Measurements from ENCODE around the gene PSMB9. TPM values are rescaled to one million over a fixed set of nuclear protein-coding genes. Genes with fewer than 3 reads are reported as not detected.
A peak's percentile ranks its signal among the peaks of the same experiment; 100 is the strongest.
"Not testable (repeated sequence)": the region's sequence is repeated elsewhere in the genome, so short reads cannot be mapped to it uniquely, and the experiment has no call there.

PSMB9 gene
- total RNA-seq, 1 donor from 2014 or later = 13.4 TPM

DNA sequence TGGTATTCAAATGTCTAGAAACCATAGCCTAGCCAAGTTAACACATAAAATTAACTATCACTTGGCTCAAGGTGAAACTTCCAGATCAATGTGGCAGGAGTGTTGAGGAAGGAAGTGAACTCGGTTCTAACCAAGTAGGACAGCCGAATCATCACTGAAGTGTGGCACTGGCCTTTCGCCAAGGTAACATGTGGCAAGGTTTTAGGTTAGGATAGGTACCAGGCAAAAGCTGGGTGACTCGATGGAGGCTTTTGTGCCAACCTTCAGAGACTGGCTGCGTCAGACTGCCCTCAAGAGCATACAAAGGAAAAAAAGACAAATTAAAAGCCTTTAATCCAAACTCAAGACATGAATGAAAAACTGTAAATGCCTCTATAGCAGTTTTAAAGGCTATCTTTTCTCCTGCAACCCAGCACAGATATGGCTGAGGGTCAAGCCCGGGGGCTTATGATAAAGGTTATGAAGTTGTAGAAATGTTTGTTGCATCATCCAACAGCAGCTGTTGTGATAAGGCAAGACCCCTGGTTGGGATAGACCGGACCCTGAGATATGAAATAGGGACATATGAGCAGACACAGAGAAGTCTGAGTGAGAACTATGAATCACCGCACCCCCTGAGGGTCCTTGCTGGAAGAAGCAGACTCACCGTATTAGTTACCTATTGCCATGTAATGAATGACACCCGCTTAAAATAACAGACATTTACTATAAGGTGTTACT, 11.9 kb downstream of the PSMB9 start:
- TF ChIP-seq, protein P1, sequence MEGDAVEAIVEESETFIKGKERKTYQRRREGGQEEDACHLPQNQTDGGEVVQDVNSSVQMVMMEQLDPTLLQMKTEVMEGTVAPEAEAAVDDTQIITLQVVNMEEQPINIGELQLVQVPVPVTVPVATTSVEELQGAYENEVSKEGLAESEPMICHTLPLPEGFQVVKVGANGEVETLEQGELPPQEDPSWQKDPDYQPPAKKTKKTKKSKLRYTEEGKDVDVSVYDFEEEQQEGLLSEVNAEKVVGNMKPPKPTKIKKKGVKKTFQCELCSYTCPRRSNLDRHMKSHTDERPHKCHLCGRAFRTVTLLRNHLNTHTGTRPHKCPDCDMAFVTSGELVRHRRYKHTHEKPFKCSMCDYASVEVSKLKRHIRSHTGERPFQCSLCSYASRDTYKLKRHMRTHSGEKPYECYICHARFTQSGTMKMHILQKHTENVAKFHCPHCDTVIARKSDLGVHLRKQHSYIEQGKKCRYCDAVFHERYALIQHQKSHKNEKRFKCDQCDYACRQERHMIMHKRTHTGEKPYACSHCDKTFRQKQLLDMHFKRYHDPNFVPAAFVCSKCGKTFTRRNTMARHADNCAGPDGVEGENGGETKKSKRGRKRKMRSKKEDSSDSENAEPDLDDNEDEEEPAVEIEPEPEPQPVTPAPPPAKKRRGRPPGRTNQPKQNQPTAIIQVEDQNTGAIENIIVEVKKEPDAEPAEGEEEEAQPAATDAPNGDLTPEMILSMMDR (IDR thresholded peaks at IDR 0.05; ENCODE audit: borderline replicate concordance) = no peak
- H3K27me3 ChIP-seq (ENCODE audit: low read depth) = no peaks in the 10 kb centered on the region
- no peak overlapping the region for H3K27ac ChIP-seq (replicated peaks)
- intact Hi-C loops (cut with micrococcal nuclease) = loop anchor here (5.0 kb wide), 1 partner anchor 39 kb away; no protein-coding TSS in a partner anchor
- H3K9me3 ChIP-seq (replicated peaks) = no peaks in the 10 kb centered on the region
- H3K4me1 ChIP-seq = peaks cover 4% of the 10 kb centered on the region
- no peak overlapping the region for H3K4me3 ChIP-seq
- no peaks in the 10 kb centered on the region for H3K36me3 ChIP-seq
- no peak for DNase-seq

DNA sequence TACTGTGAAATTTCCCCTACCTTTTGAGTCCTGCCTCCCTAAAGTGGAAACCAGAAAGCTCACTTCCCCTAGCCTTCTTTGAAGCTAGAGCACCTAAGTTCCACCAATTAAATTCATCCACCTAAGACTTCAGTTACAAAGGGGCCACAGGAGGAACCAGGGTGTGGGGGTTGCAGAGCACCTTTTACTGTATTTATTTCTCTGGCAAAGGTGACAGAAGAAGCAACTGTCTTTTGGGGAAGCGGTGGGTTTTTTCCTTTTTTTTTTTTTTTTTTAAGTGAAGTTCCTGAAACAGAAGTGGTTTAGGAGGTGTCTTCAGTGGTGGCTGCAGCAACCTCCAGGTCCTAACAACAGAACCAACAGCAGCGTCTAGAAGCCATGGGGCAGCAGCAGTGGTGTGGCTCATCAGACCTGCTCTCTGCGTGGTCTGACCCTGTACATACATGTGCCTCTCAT, 13.1 kb downstream of the PSMB9 start:
- peaks cover 4% of the 10 kb centered on the region for H3K4me1 ChIP-seq
- TF ChIP-seq, protein P1 (IDR thresholded peaks at IDR 0.05; ENCODE audit: borderline replicate concordance) = no peak
- intact Hi-C loops (cut with micrococcal nuclease) = loop anchor here (5.0 kb wide), 1 partner anchor 40 kb away; no protein-coding TSS in a partner anchor
- no peak overlapping the region for H3K4me3 ChIP-seq
- H3K36me3 ChIP-seq = no peaks in the 10 kb centered on the region
- H3K9me3 ChIP-seq (replicated peaks) = peaks cover 1% of the 10 kb centered on the region
- DNase-seq = no peak
- no peak overlapping the region for H3K27ac ChIP-seq (replicated peaks)
- H3K27me3 ChIP-seq (ENCODE audit: low read depth) = no peaks in the 10 kb centered on the region

DNA sequence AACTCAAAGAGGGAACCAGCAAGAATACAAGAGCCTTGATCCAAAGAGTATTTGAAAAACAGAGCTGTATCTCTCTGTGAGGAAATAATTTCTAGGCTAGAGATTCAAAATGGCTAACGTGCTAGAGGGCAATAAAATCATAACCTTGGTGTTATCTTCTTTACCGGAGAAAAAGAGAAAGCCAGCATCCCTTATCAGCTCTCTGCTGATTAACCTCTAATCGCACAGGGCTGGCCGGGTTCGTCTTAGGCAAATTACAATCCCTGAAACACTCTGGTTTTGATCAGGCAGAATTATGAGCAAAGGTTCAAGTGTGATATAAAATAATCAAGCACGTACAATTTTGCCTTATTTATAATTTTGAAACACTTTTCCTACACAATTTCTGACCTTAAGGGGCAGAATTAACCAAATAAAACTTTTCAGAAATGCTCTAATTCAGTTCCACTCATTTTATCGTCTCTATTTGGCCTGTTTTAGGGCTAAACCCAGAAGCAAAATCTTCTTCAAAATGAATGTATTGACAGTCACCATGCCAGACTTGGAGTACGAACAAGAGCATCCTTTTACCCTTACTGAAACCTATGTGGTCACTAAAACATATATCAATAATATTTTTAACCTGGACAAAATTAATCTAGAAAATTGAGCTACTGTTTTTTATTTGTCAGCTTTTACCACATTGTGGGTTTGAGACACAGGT, 13.7 kb downstream of the PSMB9 start:
- no peak for DNase-seq
- peaks cover 8% of the 10 kb centered on the region for H3K9me3 ChIP-seq (replicated peaks)
- H3K4me3 ChIP-seq = no peak overlapping the region
- TF ChIP-seq, protein P1 (IDR thresholded peaks at IDR 0.05; ENCODE audit: borderline replicate concordance) = no peak
- no peaks in the 10 kb centered on the region for H3K36me3 ChIP-seq
- H3K27me3 ChIP-seq (ENCODE audit: low read depth) = no peaks in the 10 kb centered on the region
- H3K4me1 ChIP-seq = peaks cover 4% of the 10 kb centered on the region
- intact Hi-C loops (cut with micrococcal nuclease) = loop anchor here (5.0 kb wide), 1 partner anchor 40 kb away; no protein-coding TSS in a partner anchor
- no peak overlapping the region for H3K27ac ChIP-seq (replicated peaks)

DNA sequence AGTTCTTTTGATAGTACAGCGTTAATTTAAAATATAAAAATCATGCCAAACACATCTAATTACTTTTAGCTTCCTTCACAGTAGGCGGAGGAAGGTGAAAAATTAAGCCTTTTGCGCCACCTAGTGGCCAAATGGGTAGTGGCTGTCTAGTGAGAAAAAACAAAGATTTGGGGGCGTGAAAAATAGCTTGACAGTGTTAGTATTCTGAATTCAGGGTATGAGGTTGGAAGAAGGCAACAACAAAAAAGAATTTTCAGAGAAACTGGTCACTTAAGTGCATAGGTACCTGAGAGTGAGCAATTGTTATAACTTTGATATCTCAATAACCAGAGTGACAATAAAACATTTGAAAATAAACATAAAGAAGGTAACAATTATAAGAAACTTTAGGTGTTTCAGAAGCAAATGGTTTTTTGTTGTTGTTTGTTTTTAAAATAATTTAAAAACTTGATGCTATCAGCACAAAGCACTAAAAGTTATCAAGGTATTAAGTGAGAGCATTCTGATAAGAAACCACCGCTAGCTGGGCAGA, 14.3 kb downstream of the PSMB9 start:
- intact Hi-C loops (cut with micrococcal nuclease) = loop anchor here (5.0 kb wide), 1 partner anchor 41 kb away; no protein-coding TSS in a partner anchor
- Histone ChIP-seq H3K27me3 (ENCODE audit: low read depth) (no peaks in the 10 kb centered on the region), H3K4me3 (no peak overlapping the region), H3K27ac (replicated peaks) (no peak overlapping the region), H3K4me1 (peaks cover 4% of the 10 kb centered on the region), H3K9me3 (replicated peaks) (peaks cover 11% of the 10 kb centered on the region), H3K36me3 (no peaks in the 10 kb centered on the region)
- TF ChIP-seq, protein P1 (IDR thresholded peaks at IDR 0.05; ENCODE audit: borderline replicate concordance) = peak; percentile 96
- peak; percentile 68 for DNase-seq

DNA sequence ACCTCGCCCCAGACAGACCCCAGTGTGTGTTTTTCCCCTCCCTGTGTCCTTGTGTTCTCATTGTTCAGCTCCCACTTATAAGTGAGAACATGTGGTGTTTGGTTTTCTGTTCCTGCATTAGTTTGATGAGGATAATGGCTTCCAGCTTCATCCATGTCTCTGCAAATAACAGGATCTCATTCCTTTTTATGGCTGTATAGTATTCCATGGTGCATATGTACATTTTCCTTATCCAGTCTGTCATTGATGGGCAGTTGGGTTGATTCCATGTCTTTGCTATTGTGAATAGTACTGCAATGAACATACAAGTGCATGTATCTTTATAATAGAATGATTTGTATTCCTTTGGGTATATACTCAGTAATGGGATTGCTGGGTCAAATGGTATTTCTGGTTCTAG, 20.0 kb downstream of the PSMB9 start:
- H3K27ac ChIP-seq (replicated peaks); H3K4me1 ChIP-seq; H3K4me3 ChIP-seq; H3K36me3 ChIP-seq; intact Hi-C loops (cut with micrococcal nuclease); DNase-seq: not testable (repeated sequence)
- H3K9me3 ChIP-seq (replicated peaks) = peaks cover 11% of the 10 kb centered on the region
- H3K27me3 ChIP-seq (ENCODE audit: low read depth) = peaks cover 15% of the 10 kb centered on the region
